Neural progenitor cell (in vitro differentiated cells): ENCODE results near the gene MAPK9. TPM values are rescaled to one million over a fixed set of nuclear protein-coding genes. Genes with fewer than 3 reads are reported as not detected.

Source experiments
- DNase-seq: peaks from one replicate; pipeline ENCODE4 v3.0.0-alpha.2; 2016; ENCODE audit warnings: low spot score
- H2AFZ ChIP-seq: fragments of 200-600 bp; sonication (generic); replicated peaks from 2 replicates; pipeline ENCODE4 v1.6.1; 2016; ENCODE audit warnings: antibody characterized with exemption
- H3F3A ChIP-seq: fragments of 200-600 bp; sonication (generic); 2 replicates; pipeline ENCODE4 v1.6.1; 2016; ENCODE audit warnings: antibody characterized with exemption, low read depth
- H3K27ac ChIP-seq: fragments of 200-600 bp; sonication (generic); 2 replicates; pipeline ENCODE4 v1.5.1; 2016; ENCODE audit warnings: mild to moderate bottlenecking
- H3K27me3 ChIP-seq: fragments of 200-600 bp; sonication (generic); 2 replicates; pipeline ENCODE4 v1.6.1; 2016; ENCODE audit warnings: mild to moderate bottlenecking, moderate library complexity
- H3K36me3 ChIP-seq: fragments of 200-600 bp; sonication (generic); 2 replicates; pipeline ENCODE4 v1.5.1; 2016
- H3K4me1 ChIP-seq: fragments of 200-600 bp; sonication (generic); 2 replicates; pipeline ENCODE4 v1.6.1; 2016; ENCODE audit warnings: mixed run types
- H3K4me2 ChIP-seq: fragments of 200-600 bp; sonication (generic); 2 replicates; pipeline ENCODE4 v1.6.1; 2016
- H3K4me3 ChIP-seq: fragments of 200-600 bp; sonication (generic); 2 replicates; pipeline ENCODE4 v1.5.1; 2016
- H3K79me2 ChIP-seq: fragments of 200-600 bp; sonication (generic); 2 replicates; pipeline ENCODE4 v1.6.1; 2016; ENCODE audit warnings: low read depth
- H3K9ac ChIP-seq: fragments of 200-600 bp; sonication (generic); 2 replicates; pipeline ENCODE4 v1.6.1; 2016
- H3K9me3 ChIP-seq: fragments of 200-600 bp; sonication (generic); 2 replicates; pipeline ENCODE4 v1.5.1; 2016; ENCODE audit warnings: low read depth
- H4K20me1 ChIP-seq: fragments of 200-600 bp; sonication (generic); 2 replicates; pipeline ENCODE4 v1.6.1; 2016; ENCODE audit warnings: low read depth
- H3K27ac Mint-ChIP-seq: 3 replicates; pipeline ENCODE4 v1.8.0; 2021; ENCODE audit warnings: mixed read lengths
- H3K27me3 Mint-ChIP-seq: 2 replicates; pipeline ENCODE4 v1.8.0; 2022; ENCODE audit warnings: low read depth, mild to moderate bottlenecking, inconsistent platforms, moderate library complexity, mixed read lengths; ENCODE audit not compliant: insufficient read depth
- H3K36me3 Mint-ChIP-seq: 3 replicates; pipeline ENCODE4 v1.8.0; 2021; ENCODE audit warnings: mixed read lengths
- H3K4me1 Mint-ChIP-seq: 3 replicates; pipeline ENCODE4 v1.8.0; 2021; ENCODE audit warnings: mixed read lengths
- H3K4me3 Mint-ChIP-seq: 3 replicates; pipeline ENCODE4 v1.8.0; 2021; ENCODE audit warnings: mild to moderate bottlenecking, moderate library complexity, mixed read lengths
- H3K9me3 Mint-ChIP-seq: 3 replicates; pipeline ENCODE4 v1.8.0; 2020; ENCODE audit warnings: mixed read lengths
- CTCF ChIP-seq: fragments of 200-600 bp; sonication (generic); IDR thresholded peaks from 2 replicates; pipeline ENCODE4 v1.5.1; 2017; ENCODE audit warnings: antibody characterized with exemption, mild to moderate bottlenecking
- EZH2 ChIP-seq: fragments of 200-600 bp; sonication (generic); IDR thresholded peaks from 2 replicates; pipeline ENCODE4 v1.6.1; 2017; ENCODE audit warnings: antibody characterized with exemption, mild to moderate bottlenecking, moderate library complexity
- EZH2phosphoT487 ChIP-seq: fragments of 200-600 bp; sonication (generic); IDR thresholded peaks from 2 replicates; pipeline ENCODE4 v1.6.1; 2017; ENCODE audit warnings: antibody characterized with exemption
- total RNA-seq: library from RNA; depleted of rRNA; stranded (reverse); fragments of >200 nt; gene quantifications from 2 replicates; pipeline ENCODE4 v1.2.3, GENCODE V29; 2015; ENCODE audit warnings: low replicate concordance

MAPK9 gene
- total RNA-seq, 1 donor from 2014 or later: 40.6 TPM

- H3K27ac ChIP-seq: no peak overlapping the region
- Mint-ChIP-seq H3K4me1 (no peaks in the 10 kb centered on the region), H3K27ac (no peak overlapping the region), H3K4me3 (no peak overlapping the region), H3K36me3 (no peaks in the 10 kb centered on the region), H3K27me3 (no peaks in the 10 kb centered on the region), H3K9me3 (peaks cover 26% of the 10 kb centered on the region)
- no peak for TF ChIP-seq CTCF
- no peak for TF ChIP-seq EZH2
- TF ChIP-seq EZH2phosphoT487: no peak
- H2AFZ ChIP-seq: no peak overlapping the region
- no peaks in the 10 kb centered on the region for H3F3A ChIP-seq
- H3K4me3 ChIP-seq: no peak overlapping the region
- H3K36me3 ChIP-seq: no peaks in the 10 kb centered on the region
- H3K4me1 ChIP-seq: no peaks in the 10 kb centered on the region
- no peaks in the 10 kb centered on the region for H3K79me2 ChIP-seq
- no peaks in the 10 kb centered on the region for H3K27me3 ChIP-seq
- no peaks in the 10 kb centered on the region for H3K9me3 ChIP-seq
- H3K4me2 ChIP-seq: no peak overlapping the region
- no peaks in the 10 kb centered on the region for H4K20me1 ChIP-seq
- H3K9ac ChIP-seq: no peak overlapping the region
- DNase-seq: no peak
Observed at GRCh38 chr5:180215783-180216630, 75.9 kb downstream of the MAPK9 start.

- Histone ChIP-seq H3K36me3 (no peaks in the 10 kb centered on the region), H2AFZ (no peak overlapping the region), H3K4me3 (no peak overlapping the region), H3K9ac (no peak overlapping the region), H3K27me3 (no peaks in the 10 kb centered on the region), H3K4me1 (no peaks in the 10 kb centered on the region), H3K4me2 (no peak overlapping the region), H3F3A (no peaks in the 10 kb centered on the region), H3K9me3 (no peaks in the 10 kb centered on the region), H3K27ac (no peak overlapping the region), H3K79me2 (no peaks in the 10 kb centered on the region), H4K20me1 (no peaks in the 10 kb centered on the region)
- Mint-ChIP-seq H3K27ac (no peak overlapping the region), H3K4me1 (no peaks in the 10 kb centered on the region), H3K27me3 (no peaks in the 10 kb centered on the region), H3K9me3 (peaks cover 23% of the 10 kb centered on the region), H3K4me3 (no peak overlapping the region), H3K36me3 (no peaks in the 10 kb centered on the region)
- no peak for DNase-seq
- TF ChIP-seq EZH2 (no peak), CTCF (no peak), EZH2phosphoT487 (no peak)
Observed at GRCh38 chr5:180214870-180215770, 76.8 kb downstream of the MAPK9 start.

GRCh38 chr5:180213657-180214207 is 78.2 kb downstream of the MAPK9 start:
- DNase-seq: no peak
- Histone ChIP-seq H3K27ac (no peak overlapping the region), H3K79me2 (no peaks in the 10 kb centered on the region), H3K4me3 (no peak overlapping the region), H3K4me2 (no peak overlapping the region), H3K9me3 (no peaks in the 10 kb centered on the region), H3K36me3 (no peaks in the 10 kb centered on the region), H3K9ac (no peak overlapping the region), H3K4me1 (no peaks in the 10 kb centered on the region), H4K20me1 (no peaks in the 10 kb centered on the region), H3K27me3 (peaks cover 9% of the 10 kb centered on the region), H2AFZ (no peak overlapping the region), H3F3A (peaks cover 7% of the 10 kb centered on the region)
- H3K4me1 Mint-ChIP-seq: peaks cover 4% of the 10 kb centered on the region
- no peaks in the 10 kb centered on the region for H3K36me3 Mint-ChIP-seq
- H3K9me3 Mint-ChIP-seq: peaks cover 14% of the 10 kb centered on the region
- H3K4me3 Mint-ChIP-seq: peak overlapping the region; percentile 9
- peaks cover 3% of the 10 kb centered on the region for H3K27me3 Mint-ChIP-seq
- H3K27ac Mint-ChIP-seq: peak overlapping the region; percentile 42
- TF ChIP-seq EZH2phosphoT487 (no peak), EZH2 (no peak), CTCF (no peak)
